B cell (primary cell): ENCODE results near the gene TCF15.

ENCODE experiments used
- EZH2 ChIP-seq: IDR thresholded peaks from 2 replicates; pipeline ENCODE4 v1.6.1; 2012; ENCODE audit warnings: borderline replicate concordance, low read depth, mild to moderate bottlenecking, moderate library complexity, low read length; ENCODE audit not compliant: insufficient read depth, poor library complexity, severe bottlenecking
- TF ChIP-seq, protein P1 (sequence below): fragments of 200-600 bp; IDR thresholded peaks from one replicate; pipeline ENCODE4 v1.8.0; 2022; ENCODE audit warnings: antibody characterized with exemption, mild to moderate bottlenecking

DNA sequence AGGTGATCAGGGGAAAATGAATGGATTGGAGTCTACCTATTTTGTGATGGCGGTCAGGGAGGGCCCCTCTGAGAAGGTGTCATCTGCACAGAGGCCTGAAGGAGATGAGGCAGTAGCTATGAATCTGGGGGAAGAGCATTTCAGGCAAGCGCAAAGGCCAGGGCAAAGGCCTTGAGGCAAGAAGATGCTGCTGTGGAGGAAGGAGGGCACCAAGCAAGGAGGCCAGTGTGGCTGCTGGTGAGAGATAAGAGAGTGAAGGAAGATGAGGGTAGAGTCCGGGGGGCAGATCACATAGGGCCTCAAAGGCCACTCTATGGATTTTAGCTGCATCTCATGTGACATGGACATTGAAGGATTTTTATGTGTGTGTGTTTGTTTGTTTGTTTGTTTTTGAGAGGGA lies 45.9 kb downstream of the TCF15 start:
- TF ChIP-seq, protein P1, sequence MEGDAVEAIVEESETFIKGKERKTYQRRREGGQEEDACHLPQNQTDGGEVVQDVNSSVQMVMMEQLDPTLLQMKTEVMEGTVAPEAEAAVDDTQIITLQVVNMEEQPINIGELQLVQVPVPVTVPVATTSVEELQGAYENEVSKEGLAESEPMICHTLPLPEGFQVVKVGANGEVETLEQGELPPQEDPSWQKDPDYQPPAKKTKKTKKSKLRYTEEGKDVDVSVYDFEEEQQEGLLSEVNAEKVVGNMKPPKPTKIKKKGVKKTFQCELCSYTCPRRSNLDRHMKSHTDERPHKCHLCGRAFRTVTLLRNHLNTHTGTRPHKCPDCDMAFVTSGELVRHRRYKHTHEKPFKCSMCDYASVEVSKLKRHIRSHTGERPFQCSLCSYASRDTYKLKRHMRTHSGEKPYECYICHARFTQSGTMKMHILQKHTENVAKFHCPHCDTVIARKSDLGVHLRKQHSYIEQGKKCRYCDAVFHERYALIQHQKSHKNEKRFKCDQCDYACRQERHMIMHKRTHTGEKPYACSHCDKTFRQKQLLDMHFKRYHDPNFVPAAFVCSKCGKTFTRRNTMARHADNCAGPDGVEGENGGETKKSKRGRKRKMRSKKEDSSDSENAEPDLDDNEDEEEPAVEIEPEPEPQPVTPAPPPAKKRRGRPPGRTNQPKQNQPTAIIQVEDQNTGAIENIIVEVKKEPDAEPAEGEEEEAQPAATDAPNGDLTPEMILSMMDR, result no peak
- no peak for TF ChIP-seq EZH2
